Common myeloid progenitor, CD34-positive (primary cell): ENCODE measurements around the gene PCDH11X.
"Not testable (repeated sequence)": the region's sequence is repeated elsewhere in the genome, so short reads cannot be mapped to it uniquely, and the experiment has no call there.

ENCODE experiments used
- CTCF ChIA-PET: fragments of 350-600 bp; sonication (Branson Sonifier 250); formaldehyde crosslinking; loops from one replicate; lab custom pipeline; 2021; ENCODE audit warnings: antibody characterized with exemption; lab: Charles Lee
- POLR2A ChIA-PET: fragments of 350-600 bp; sonication (Branson Sonifier 250); formaldehyde crosslinking; loops from one replicate; lab custom pipeline; 2021; ENCODE audit warnings: antibody characterized with exemption; lab: Charles Lee
- DNase-seq, 3 donors: peaks; one replicate each; pipeline versions ENCODE4 v3.0.0 to v3.0.0-alpha.2; 2013
- H3K27ac ChIP-seq, 2 experiments: 1 replicate in 1 of 2; 2 replicates in 1 of 2; pipeline ENCODE4 v1.7.0; 2013; ENCODE audit warnings: inconsistent platforms in 2 of 2, low read length in 2 of 2, mild to moderate bottlenecking in 2 of 2, low read depth in 1 of 2, moderate library complexity in 1 of 2; ENCODE audit not compliant: severe bottlenecking in 2 of 2, insufficient read depth in 1 of 2, poor library complexity in 1 of 2
- H3K27me3 ChIP-seq, 5 experiments: replicated peaks in 2 of 5; 1 replicate in 3 of 5; 2 replicates in 2 of 5; pipeline versions ENCODE4 v1.6.1 to v1.7.0; 2013; ENCODE audit warnings: low read length in 4 of 5, mild to moderate bottlenecking in 2 of 5, moderate library complexity in 2 of 5, inconsistent platforms in 1 of 5; ENCODE audit not compliant: insufficient read depth in 5 of 5, control insufficient read depth in 4 of 5
- H3K36me3 ChIP-seq, 4 experiments: 1 replicate in 2 of 4; 2 replicates in 2 of 4; pipeline versions ENCODE4 v1.6.1 to v1.7.0; 2013; ENCODE audit warnings: low read length in 3 of 4, control low read depth in 1 of 4, mild to moderate bottlenecking in 1 of 4; ENCODE audit not compliant: control insufficient read depth in 4 of 4, insufficient read depth in 4 of 4
- H3K4me1 ChIP-seq, 4 experiments: 1 replicate in 3 of 4; 2 replicates in 1 of 4; pipeline versions ENCODE4 v1.6.1 to v1.7.1; 2013; ENCODE audit warnings: low read length in 3 of 4, mild to moderate bottlenecking in 3 of 4, control low read depth in 1 of 4, inconsistent platforms in 1 of 4, moderate library complexity in 1 of 4; ENCODE audit not compliant: control insufficient read depth in 4 of 4, insufficient read depth in 4 of 4; ENCODE audit errors: control extremely low read depth in 1 of 4
- H3K4me3 ChIP-seq, 7 experiments: 1 replicate in 4 of 7; 2 replicates in 3 of 7; pipeline versions ENCODE4 v1.5.1 to v1.7.0; 2013; ENCODE audit warnings: mild to moderate bottlenecking in 7 of 7, low read length in 6 of 7, moderate library complexity in 6 of 7, inconsistent platforms in 2 of 7, low read depth in 2 of 7, control low read depth in 1 of 7; ENCODE audit not compliant: insufficient read depth in 4 of 7, control insufficient read depth in 1 of 7; ENCODE audit errors: extremely low read depth in 1 of 7
- H3K9me3 ChIP-seq, 5 experiments: 1 replicate in 4 of 5; 2 replicates in 1 of 5; pipeline versions ENCODE4 v1.6.1 to v1.7.1; 2013; ENCODE audit warnings: low read length in 4 of 5, mild to moderate bottlenecking in 2 of 5, inconsistent platforms in 1 of 5, low read depth in 1 of 5, moderate library complexity in 1 of 5; ENCODE audit not compliant: control insufficient read depth in 4 of 5, insufficient read depth in 2 of 5; ENCODE audit errors: control extremely low read depth in 1 of 5
- WGBS: methylation state at CpG from one replicate; pipeline ENCODE4 v1.1.5; 2013; ENCODE audit not compliant: insufficient coverage; 5-methylcytosine and 5-hydroxymethylcytosine counted together

The PCDH11X gene

GRCh38 chrX:91781553-91782298 lies 2.6 kb downstream of the PCDH11X start:
- H3K4me3 ChIP-seq, H3K36me3 ChIP-seq, H3K9me3 ChIP-seq, H3K4me1 ChIP-seq, H3K27ac ChIP-seq, POLR2A ChIA-PET, CTCF ChIA-PET: not testable (repeated sequence)
- WGBS = 4% methylated on average over 11 of the region's 58 CpGs
- H3K27me3 ChIP-seq = peaks cover 0 to 42% (median 11%) of the 10 kb centered on the region in 5 experiments
- DNase-seq = peak in 1 of 3 donors; percentile 8

GRCh38 chrX:91782825-91783224 lies 3.6 kb downstream of the PCDH11X start:
- H3K9me3 ChIP-seq, H3K4me3 ChIP-seq, H3K27ac ChIP-seq, POLR2A ChIA-PET, H3K4me1 ChIP-seq, CTCF ChIA-PET, DNase-seq, H3K36me3 ChIP-seq: not testable (repeated sequence)
- H3K27me3 ChIP-seq = peaks cover 0 to 36% (median 10%) of the 10 kb centered on the region in 5 experiments
- WGBS = 0% methylated on average over 1 of the region's 8 CpGs

- DNase-seq, H3K27me3 ChIP-seq, POLR2A ChIA-PET, H3K27ac ChIP-seq, H3K4me3 ChIP-seq, H3K4me1 ChIP-seq, CTCF ChIA-PET, H3K36me3 ChIP-seq, H3K9me3 ChIP-seq: not testable (repeated sequence)
- 100% methylated on average over 1 of the region's 3 CpGs for WGBS
Observed at GRCh38 chrX:91817537-91817936, 38.4 kb downstream of the PCDH11X start.

DNA sequence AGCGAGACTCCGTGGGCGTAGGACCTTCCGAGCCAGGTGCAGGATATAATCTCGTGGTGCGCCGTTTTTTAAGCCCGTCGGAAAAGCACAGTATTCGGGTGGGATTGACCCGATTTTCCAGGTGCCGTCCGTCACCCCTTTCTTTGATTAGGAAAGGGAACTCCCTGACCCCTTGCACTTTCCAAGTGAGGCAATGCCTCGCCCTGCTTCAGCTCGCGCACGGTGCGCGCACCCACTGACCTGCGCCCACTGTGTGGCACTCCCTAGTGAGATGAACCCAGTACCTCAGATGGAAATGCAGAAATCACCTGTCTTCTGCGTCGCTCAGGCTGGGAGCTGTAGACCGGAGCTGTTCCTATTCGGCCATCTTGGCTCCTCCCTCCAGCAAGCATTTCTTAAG lies 46.1 kb downstream of the PCDH11X start:
- H3K27me3 ChIP-seq, POLR2A ChIA-PET, H3K9me3 ChIP-seq, CTCF ChIA-PET, H3K4me3 ChIP-seq, H3K4me1 ChIP-seq, H3K27ac ChIP-seq, DNase-seq, H3K36me3 ChIP-seq: not testable (repeated sequence)
- WGBS = 92% methylated on average over 14 of the region's 24 CpGs
